H9 (cell line): ENCODE measurements around the gene SETBP1. TPM values are rescaled to one million over a fixed set of nuclear protein-coding genes. Genes with fewer than 3 reads are reported as not detected.

Experiments
- DNase-seq: peaks from one replicate; pipeline ENCODE4 v3.0.0-alpha.2; 2017
- H2AFZ ChIP-seq: one replicate; pipeline ENCODE4 v1.6.1; 2013; ENCODE audit warnings: mild to moderate bottlenecking, low read length, control low read depth, moderate library complexity
- H2AK5ac ChIP-seq: 2 replicates; pipeline ENCODE4 v1.6.1; 2013; ENCODE audit warnings: low read length, control low read depth, mixed read lengths; ENCODE audit not compliant: insufficient read length
- H2BK120ac ChIP-seq: one replicate; pipeline ENCODE4 v1.6.1; 2013; ENCODE audit warnings: low read depth, mild to moderate bottlenecking, low read length, control low read depth, inconsistent platforms; ENCODE audit not compliant: poor library complexity, severe bottlenecking
- H2BK12ac ChIP-seq: 2 replicates; pipeline ENCODE4 v1.6.1; 2013; ENCODE audit warnings: low read length, control low read depth, mixed read lengths, low read depth; ENCODE audit not compliant: insufficient read length
- H2BK15ac ChIP-seq: 2 replicates; pipeline ENCODE4 v1.6.1; 2013; ENCODE audit warnings: low read depth, low read length, control low read depth
- H2BK20ac ChIP-seq: one replicate; pipeline ENCODE4 v1.6.1; 2013; ENCODE audit warnings: low read depth, mild to moderate bottlenecking, low read length, control low read depth, inconsistent platforms; ENCODE audit not compliant: poor library complexity, severe bottlenecking
- H2BK5ac ChIP-seq: 2 replicates; pipeline ENCODE4 v1.6.1; 2013; ENCODE audit warnings: low read length, control low read depth, mixed read lengths; ENCODE audit not compliant: insufficient read length
- H3K14ac ChIP-seq: 2 replicates; pipeline ENCODE4 v1.6.1; 2013; ENCODE audit warnings: low read length, control low read depth; ENCODE audit not compliant: insufficient read depth
- H3K18ac ChIP-seq: 2 replicates; pipeline ENCODE4 v1.6.1; 2013; ENCODE audit warnings: low read depth, mild to moderate bottlenecking, mixed read lengths, low read length, control low read depth; ENCODE audit not compliant: insufficient read length
- H3K23ac ChIP-seq: 2 replicates; pipeline ENCODE4 v1.6.1; 2013; ENCODE audit warnings: low read length, control low read depth, mixed read lengths, low read depth; ENCODE audit not compliant: insufficient read length
- H3K23me2 ChIP-seq: 2 replicates; pipeline ENCODE4 v1.6.1; 2013; ENCODE audit warnings: low read depth, mild to moderate bottlenecking, mixed read lengths, low read length, control low read depth; ENCODE audit not compliant: insufficient read length, poor library complexity, severe bottlenecking
- H3K27ac ChIP-seq: 2 replicates; pipeline ENCODE4 v1.5.1; 2013; ENCODE audit warnings: low read length, control low read depth, mixed read lengths, low read depth; ENCODE audit not compliant: insufficient read length
- H3K27me3 ChIP-seq: 2 replicates; pipeline ENCODE4 v1.6.1; 2013; ENCODE audit warnings: low read length, control low read depth, inconsistent platforms; ENCODE audit not compliant: insufficient read depth
- H3K4ac ChIP-seq: 2 replicates; pipeline ENCODE4 v1.6.1; 2013; ENCODE audit warnings: low read depth, mild to moderate bottlenecking, control low read depth, inconsistent platforms, low read length, moderate library complexity
- H3K4me1 ChIP-seq: 2 replicates; pipeline ENCODE4 v1.6.1; 2013; ENCODE audit warnings: low read length, control low read depth, inconsistent platforms; ENCODE audit not compliant: insufficient read depth
- H3K4me2 ChIP-seq: 2 replicates; pipeline ENCODE4 v1.6.1; 2013; ENCODE audit warnings: low read length, control low read depth, mixed read lengths; ENCODE audit not compliant: insufficient read length, insufficient read depth
- H3K56ac ChIP-seq: 2 replicates; pipeline ENCODE4 v1.6.1; 2013; ENCODE audit warnings: low read depth, mild to moderate bottlenecking, mixed read lengths, low read length, control low read depth; ENCODE audit not compliant: insufficient read length
- H3K79me1 ChIP-seq: 2 replicates; pipeline ENCODE4 v1.6.1; 2013; ENCODE audit warnings: low read depth, mild to moderate bottlenecking, moderate library complexity, low read length, control low read depth, inconsistent platforms; ENCODE audit not compliant: insufficient read depth, poor library complexity, severe bottlenecking
- H3K79me2 ChIP-seq: 2 replicates; pipeline ENCODE4 v1.6.1; 2013; ENCODE audit warnings: low read length, control low read depth, inconsistent platforms; ENCODE audit not compliant: insufficient read depth
- H3K9ac ChIP-seq: 2 replicates; pipeline ENCODE4 v1.6.1; 2013; ENCODE audit warnings: low read length, control low read depth, mixed read lengths; ENCODE audit not compliant: insufficient read length; ENCODE audit errors: extremely low read depth
- H3K9me3 ChIP-seq: one replicate; pipeline ENCODE4 v1.6.1; 2013; ENCODE audit warnings: low read depth, low read length, inconsistent platforms; ENCODE audit not compliant: control insufficient read depth
- H3T11ph ChIP-seq: one replicate; pipeline ENCODE4 v1.6.1; 2013; ENCODE audit warnings: mild to moderate bottlenecking, low read length, control low read depth, inconsistent platforms
- H4K20me1 ChIP-seq: one replicate; pipeline ENCODE4 v1.6.1; 2013; ENCODE audit not compliant: control insufficient read depth, insufficient read length, insufficient read depth
- H4K5ac ChIP-seq: 2 replicates; pipeline ENCODE4 v1.6.1; 2013; ENCODE audit warnings: low read depth, mild to moderate bottlenecking, mixed read lengths, low read length, control low read depth; ENCODE audit not compliant: insufficient read length
- H4K8ac ChIP-seq: replicated peaks from 2 replicates; pipeline ENCODE4 v1.6.1; 2013; ENCODE audit warnings: low read length, control low read depth, mixed read lengths, low read depth; ENCODE audit not compliant: insufficient read length
- H4K91ac ChIP-seq: 2 replicates; pipeline ENCODE4 v1.6.1; 2013; ENCODE audit warnings: low read depth, mild to moderate bottlenecking, moderate library complexity, mixed read lengths, low read length, control low read depth; ENCODE audit not compliant: insufficient read length
- H3K27ac Mint-ChIP-seq, 3 experiments: 2 replicates in 2 of 3; 3 replicates in 1 of 3; pipeline ENCODE4 v1.8.0; 2020 to 2021; ENCODE audit warnings: mixed read lengths in 3 of 3, mild to moderate bottlenecking in 1 of 3, moderate library complexity in 1 of 3
- H3K27me3 Mint-ChIP-seq: 2 replicates; pipeline ENCODE4 v1.8.0; 2021; ENCODE audit warnings: low read depth, mild to moderate bottlenecking, moderate library complexity, mixed read lengths
- H3K36me3 Mint-ChIP-seq, 3 experiments: 2 replicates in 2 of 3; 3 replicates in 1 of 3; pipeline ENCODE4 v1.8.0; 2020 to 2021; ENCODE audit warnings: low read depth in 3 of 3, mixed read lengths in 3 of 3; ENCODE audit not compliant: insufficient read depth in 1 of 3
- H3K4me1 Mint-ChIP-seq, 2 experiments: 2 replicates each; pipeline ENCODE4 v1.8.0; 2020; ENCODE audit warnings: mixed read lengths in 2 of 2
- H3K4me3 Mint-ChIP-seq, 2 experiments: 2 replicates in 1 of 2; 3 replicates in 1 of 2; pipeline ENCODE4 v1.8.0; 2020 to 2021; ENCODE audit warnings: mild to moderate bottlenecking in 2 of 2, mixed read lengths in 2 of 2, moderate library complexity in 1 of 2
- H3K9me3 Mint-ChIP-seq, 2 experiments: 2 replicates in 1 of 2; 3 replicates in 1 of 2; pipeline ENCODE4 v1.8.0; 2020; ENCODE audit warnings: mild to moderate bottlenecking in 2 of 2, mixed read lengths in 2 of 2, moderate library complexity in 1 of 2
- total RNA-seq: library from RNA; stranded (reverse); gene quantifications from 2 replicates; pipeline ENCODE4 v1.2.1, GENCODE V29; 2021
- TF ChIP-seq, protein P1 (sequence below): fragments of 200-600 bp; sonication (generic); conservative IDR thresholded peaks from 3 replicates; pipeline ENCODE4 v1.8.0; 2021; ENCODE audit warnings: antibody characterized with exemption, mild to moderate bottlenecking

SETBP1 gene
- total RNA-seq, 1 experiment from 2014 or later: 4.6 TPM

DNA sequence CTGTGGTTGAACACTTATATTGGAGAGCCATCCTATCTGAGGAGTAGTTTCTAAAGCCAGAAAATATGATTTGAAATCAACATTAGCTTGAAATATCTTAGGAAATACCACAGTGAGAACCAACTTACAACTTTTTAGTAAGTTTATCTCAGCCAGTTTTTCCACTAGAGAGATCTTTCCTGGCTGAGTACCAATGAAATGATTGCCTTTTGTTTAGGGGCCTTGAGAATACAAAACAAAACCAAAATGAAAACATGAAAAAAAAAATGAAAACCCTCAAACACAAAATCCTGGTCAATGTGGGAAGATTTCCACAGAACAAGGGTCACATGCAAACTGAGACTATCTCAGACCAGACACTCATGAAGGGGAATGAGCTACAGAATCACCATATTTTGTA is 429.0 kb downstream of the SETBP1 start:
- TF ChIP-seq, protein P1, sequence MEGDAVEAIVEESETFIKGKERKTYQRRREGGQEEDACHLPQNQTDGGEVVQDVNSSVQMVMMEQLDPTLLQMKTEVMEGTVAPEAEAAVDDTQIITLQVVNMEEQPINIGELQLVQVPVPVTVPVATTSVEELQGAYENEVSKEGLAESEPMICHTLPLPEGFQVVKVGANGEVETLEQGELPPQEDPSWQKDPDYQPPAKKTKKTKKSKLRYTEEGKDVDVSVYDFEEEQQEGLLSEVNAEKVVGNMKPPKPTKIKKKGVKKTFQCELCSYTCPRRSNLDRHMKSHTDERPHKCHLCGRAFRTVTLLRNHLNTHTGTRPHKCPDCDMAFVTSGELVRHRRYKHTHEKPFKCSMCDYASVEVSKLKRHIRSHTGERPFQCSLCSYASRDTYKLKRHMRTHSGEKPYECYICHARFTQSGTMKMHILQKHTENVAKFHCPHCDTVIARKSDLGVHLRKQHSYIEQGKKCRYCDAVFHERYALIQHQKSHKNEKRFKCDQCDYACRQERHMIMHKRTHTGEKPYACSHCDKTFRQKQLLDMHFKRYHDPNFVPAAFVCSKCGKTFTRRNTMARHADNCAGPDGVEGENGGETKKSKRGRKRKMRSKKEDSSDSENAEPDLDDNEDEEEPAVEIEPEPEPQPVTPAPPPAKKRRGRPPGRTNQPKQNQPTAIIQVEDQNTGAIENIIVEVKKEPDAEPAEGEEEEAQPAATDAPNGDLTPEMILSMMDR: no peak
- Histone ChIP-seq H4K8ac (no peak overlapping the region), H2AFZ (no peak overlapping the region), H3K18ac (no peak overlapping the region), H3K9ac (no peak overlapping the region), H3K4ac (no peak overlapping the region), H2BK120ac (no peak overlapping the region), H3T11ph (no peak overlapping the region), H3K23ac (no peak overlapping the region), H3K27ac (no peak overlapping the region), H2BK15ac (no peak overlapping the region), H4K5ac (no peak overlapping the region), H3K79me2 (no peaks in the 10 kb centered on the region), H3K9me3 (no peaks in the 10 kb centered on the region), H3K27me3 (no peaks in the 10 kb centered on the region), H4K20me1 (no peaks in the 10 kb centered on the region), H3K4me1 (no peaks in the 10 kb centered on the region), H2BK12ac (no peak overlapping the region), H3K14ac (no peak overlapping the region), H3K56ac (no peak overlapping the region), H2BK5ac (no peak overlapping the region), H2AK5ac (no peak overlapping the region), H4K91ac (no peak overlapping the region), H3K23me2 (no peaks in the 10 kb centered on the region), H3K4me2 (no peak overlapping the region), H3K79me1 (no peaks in the 10 kb centered on the region), H2BK20ac (no peak overlapping the region)
- no peak for DNase-seq
- Mint-ChIP-seq H3K4me1 (peaks cover 6% of the 10 kb centered on the region in 2 experiments; a peak in 3 of 4 replicates), H3K27ac (no peak overlapping the region), H3K36me3 (no peaks in the 10 kb centered on the region), H3K9me3 (no peaks in the 10 kb centered on the region), H3K4me3 (no peak overlapping the region), H3K27me3 (peaks cover 1% of the 10 kb centered on the region)
